ENCODE measurements around the gene GABBR2.

The GABBR2 gene

DNA sequence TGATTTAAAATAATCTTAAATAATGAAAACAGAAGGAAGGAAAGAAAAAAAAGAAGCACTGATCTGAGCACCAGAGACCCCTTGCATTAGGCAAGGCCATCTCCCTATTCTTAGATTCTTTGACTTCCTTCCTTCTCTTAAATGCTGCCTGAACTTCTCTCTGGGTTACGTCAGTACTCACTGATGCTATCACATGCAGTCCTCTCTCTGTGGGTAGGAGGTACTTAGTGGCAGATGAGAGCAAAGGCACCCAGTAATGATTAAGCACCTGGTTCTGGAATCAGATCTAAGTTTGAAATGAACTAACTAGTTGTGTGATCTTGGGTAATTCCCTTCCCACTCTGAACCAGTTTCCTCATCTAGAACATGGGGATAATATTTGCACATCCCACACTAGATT lies 343.0 kb downstream of the GABBR2 start:
- DNase-seq = no peak

DNA sequence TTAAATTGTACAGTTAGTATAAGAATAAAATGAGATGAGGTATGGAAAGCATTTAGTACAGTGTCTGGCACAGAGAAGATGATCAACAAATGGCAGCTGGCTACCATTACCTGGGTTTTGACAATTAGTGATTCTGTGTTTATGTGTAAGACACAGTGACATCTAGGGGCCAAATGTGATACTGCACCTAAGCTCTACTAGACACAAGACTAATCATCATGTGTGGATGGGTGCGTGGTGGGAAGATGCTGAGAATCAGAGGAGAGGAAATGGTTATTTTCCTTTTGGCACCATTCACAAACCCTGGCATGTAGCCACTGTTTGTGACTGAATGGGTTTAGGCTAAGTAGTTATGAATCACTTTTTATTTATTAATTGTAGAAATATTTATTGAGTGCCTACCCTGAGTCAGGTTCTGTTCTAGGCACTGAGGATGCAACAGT lies 343.5 kb downstream of the GABBR2 start:
- peak; percentile 23 for DNase-seq

GRCh38 chr9:98364086-98364485 lies 344.6 kb downstream of the GABBR2 start:
- DNase-seq = no peak

DNA sequence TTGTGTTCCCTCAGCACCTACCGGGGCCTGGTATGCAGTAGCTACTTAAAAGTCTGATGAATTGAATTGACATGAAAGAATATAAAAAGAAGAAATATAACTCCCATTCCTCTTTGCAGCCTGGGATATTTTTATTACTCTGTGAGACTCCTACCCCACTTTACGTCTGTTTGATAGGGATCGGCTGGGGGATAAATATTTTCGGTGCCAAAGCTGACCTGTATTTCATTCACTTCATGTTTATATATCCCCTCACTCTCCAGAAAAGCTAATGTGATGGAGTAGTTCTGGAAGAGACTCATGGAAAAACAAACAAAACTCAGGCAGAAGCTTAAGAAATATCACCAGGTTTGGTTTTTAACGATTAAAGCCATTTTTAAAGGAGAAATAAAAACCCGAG lies 345.1 kb downstream of the GABBR2 start:
- no peak for DNase-seq

DNA sequence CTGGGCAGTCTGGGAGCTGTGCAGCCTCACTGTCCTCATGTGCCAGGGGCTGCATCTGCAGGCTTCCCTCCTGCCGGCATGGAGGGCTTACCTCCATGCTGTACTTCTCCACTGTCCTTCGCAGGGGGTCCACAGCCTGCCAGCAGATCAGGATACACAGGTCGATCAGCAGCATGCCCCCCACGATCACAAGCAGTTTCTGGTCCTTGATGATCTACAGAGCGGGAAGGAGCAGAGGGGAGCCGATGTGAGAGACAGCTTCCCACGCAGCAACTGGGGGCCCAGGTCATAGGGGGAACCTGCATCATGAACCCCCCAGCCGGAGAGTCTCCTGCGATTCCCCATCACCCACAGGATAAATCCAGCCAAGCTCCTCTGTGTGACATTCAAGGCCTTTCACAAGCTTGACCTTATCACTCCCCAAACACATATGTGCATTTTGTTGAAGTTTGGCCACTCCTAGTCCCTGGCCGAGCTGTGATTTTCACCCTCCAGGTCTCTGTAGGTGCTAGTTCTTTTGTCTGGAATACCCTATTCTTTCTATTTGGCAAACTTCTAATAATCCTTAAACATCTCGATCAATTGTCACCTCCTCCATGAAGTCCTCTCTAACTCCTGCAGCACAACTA lies 346.0 kb downstream of the GABBR2 start:
- no peak for DNase-seq

DNA sequence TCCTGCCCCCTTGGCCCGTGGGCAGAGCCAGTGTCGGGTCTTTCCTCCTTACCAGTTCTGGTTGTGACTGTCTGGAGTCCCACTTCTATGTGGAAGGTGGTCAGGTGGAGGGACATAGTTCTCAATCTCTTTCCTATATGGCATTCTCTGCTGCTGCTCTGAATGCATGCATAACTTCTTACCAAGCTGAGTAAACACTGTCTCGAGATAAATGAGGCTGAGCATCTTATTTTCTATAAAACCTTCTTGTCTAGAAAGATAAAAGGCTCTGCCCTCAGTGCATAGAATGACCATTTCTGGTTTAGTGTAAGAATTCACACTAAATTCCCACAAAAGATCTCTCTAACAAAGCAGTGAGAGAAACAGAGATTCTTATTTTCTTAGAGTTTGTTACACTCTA lies 347.1 kb downstream of the GABBR2 start:
- no peak for DNase-seq

DNA sequence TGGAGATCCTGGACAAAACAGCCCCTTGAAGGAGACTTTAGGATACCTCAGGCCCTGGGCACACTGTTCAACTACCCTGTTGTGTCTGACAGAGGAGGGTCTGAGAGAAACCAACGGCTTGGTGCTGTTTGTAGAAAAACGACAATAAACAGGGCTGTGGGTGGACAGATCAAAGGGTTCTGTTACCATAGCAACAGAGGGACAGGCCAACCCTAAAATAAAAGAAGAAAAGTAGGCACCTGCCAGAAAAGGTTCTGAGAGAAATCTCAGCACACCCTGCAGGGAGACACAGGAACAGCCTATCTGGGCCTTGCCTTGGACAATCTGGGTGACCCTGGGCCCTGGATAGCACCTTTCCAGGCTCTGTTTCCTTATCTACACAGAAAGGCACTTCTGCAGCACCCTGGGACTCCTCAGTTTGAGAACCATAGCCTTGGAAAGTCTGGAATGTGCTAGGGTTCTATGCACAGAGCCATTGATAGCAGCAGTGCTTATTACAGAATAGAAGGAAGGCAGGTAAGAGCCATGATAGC lies 348.5 kb downstream of the GABBR2 start:
- DNase-seq = no peak

DNA sequence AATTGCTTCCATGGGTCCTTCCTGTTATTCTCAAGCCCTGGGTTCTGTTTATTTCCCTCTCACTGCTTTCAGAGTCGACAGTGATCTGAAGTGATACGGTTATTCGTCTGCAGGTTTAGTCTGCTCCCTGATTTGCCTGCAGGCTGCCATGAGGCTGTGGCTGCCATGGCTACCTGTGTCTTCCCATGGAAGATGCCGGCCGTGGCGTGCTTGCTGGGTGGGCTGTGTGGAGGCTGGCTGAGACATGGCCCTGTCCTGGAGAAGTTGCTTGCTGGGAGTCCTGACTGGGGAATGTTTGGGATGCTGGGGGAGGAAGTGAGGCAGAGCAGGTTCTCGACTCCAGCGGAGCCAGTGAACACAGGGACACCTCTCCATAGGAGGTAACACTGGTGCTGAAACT lies 349.2 kb downstream of the GABBR2 start:
- no peak for DNase-seq

DNA sequence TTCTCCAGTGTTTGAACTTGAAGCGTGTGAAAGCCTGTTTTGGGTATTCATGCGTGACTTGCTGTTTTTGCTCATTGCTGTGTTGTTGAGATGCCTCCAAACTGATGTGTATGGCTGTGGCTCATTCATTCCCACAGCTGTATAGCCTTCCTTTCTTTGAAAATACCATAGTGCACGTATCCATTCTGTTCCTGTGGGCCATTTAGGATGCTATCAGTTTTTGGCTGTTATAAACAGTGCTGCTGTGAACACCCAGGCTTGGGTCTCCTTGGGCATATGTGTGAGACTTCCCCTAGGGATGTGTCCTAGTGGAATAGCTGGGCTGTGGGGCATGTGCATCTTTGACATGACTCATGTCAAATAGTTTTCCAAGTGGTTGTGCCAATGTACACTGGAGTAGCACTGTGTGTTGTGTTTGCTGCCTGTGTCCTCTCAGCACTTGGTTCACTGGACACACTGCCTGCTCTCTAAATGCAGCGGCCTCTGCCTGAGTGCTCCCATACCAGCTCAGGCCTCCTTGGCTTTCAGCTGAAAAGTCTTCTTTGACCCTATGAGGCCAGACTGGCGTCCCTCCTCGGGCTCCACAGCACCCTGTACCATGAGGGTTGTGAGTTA lies 350.7 kb downstream of the GABBR2 start:
- peak; percentile 69 for DNase-seq

GRCh38 chr9:98356953-98357690 lies 351.6 kb downstream of the GABBR2 start:
- DNase-seq = peak; percentile 4

DNA sequence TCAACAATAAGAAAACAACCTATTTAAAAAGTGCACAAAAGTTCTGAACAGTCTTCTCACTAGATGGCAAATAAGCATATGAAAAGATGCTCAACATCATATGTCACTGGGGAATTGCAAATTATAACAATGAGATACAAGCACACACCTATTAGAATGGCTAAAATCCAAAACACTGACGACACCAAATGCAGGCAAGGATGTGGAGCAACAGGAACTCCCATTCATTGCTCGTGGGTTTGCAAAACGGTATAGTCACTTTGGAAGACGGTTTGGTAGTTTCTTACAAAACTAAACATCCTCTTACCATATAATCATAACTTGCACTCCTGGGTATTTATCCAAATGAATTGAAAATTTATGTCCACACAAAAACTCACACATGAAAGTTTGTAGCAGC lies 352.4 kb downstream of the GABBR2 start:
- no peak for DNase-seq

- no peak for DNase-seq
Observed at GRCh38 chr9:98351370-98351769, 357.4 kb downstream of the GABBR2 start.

DNA sequence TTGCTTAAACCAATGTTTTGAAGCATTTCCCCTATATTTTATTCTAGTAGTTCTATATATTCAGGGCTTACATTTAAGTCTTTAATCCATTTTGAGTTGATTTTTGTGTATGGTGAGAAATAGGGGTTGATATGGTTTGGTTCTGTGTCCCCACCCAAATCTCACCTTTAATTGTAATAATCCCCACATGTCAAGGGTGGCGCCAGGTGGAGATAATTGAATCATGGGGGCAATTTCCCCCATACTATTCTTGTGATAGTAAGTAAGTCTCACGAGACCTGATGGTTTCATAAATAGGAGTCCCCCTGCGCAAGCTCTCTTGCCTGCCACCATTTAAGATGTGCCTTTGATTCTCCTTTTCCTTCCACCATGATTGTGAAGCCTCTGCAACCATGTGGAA lies 361.1 kb downstream of the GABBR2 start:
- no peak for DNase-seq

DNA sequence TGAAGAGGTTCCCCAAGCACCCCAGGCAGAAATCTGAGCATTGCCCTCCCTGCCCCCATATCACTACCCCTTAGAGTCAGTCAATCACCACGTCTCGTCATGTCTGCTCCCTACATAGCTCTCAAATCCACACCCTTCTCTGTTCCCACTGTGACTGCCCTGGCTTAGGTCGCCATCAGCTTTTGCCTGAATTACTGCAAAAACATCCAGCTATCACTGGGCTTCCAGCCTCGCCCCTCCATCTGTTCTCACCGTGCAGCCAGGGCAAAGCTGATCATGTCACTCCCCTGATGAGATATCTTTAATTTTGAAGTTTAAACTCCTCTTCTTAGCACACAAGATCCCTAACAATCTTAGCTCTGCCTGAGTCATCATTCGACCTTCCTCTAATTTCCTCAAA lies 363.7 kb downstream of the GABBR2 start:
- DNase-seq = no peak

DNA sequence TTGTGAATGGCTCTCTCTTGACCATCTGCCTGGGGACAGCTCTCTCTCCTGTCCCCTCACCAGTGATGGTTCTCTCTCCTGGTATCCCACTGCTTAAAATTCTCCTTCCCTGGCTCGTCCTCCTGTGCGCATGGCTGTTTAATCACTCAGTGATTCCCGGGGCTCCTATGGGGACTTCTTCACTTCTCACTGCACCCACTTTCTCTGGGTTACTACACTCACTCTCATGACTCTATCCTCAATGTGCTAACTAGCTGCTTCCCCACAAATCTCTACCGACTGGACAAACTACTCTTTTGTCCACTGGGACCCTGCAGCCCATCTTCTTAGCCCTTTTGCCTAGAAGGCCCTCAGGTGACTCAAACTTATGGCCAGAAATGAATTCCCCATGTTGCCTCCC lies 364.2 kb downstream of the GABBR2 start:
- no peak for DNase-seq

DNA sequence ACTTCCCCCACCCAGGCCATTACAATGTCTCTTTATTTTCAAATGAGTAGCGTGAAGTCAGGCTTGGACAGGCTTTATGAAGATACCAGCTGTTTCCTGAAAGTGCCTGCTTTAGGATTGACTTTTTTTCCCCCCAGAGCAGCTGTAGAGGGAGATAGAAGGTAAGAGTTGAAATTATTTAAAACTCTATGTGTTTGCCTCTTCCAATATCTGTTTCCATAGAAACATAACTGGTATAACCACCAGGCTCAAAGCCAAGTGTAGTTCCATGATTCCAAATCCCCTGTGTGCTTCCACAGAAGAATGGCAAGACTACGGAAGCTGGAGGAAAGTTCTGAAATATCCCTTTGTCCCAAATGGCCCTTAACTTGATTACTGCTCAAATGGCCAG lies 365.9 kb downstream of the GABBR2 start:
- DNase-seq = no peak

- DNase-seq = no peak
Observed at GRCh38 chr9:98342098-98342819, 366.5 kb downstream of the GABBR2 start.

DNA sequence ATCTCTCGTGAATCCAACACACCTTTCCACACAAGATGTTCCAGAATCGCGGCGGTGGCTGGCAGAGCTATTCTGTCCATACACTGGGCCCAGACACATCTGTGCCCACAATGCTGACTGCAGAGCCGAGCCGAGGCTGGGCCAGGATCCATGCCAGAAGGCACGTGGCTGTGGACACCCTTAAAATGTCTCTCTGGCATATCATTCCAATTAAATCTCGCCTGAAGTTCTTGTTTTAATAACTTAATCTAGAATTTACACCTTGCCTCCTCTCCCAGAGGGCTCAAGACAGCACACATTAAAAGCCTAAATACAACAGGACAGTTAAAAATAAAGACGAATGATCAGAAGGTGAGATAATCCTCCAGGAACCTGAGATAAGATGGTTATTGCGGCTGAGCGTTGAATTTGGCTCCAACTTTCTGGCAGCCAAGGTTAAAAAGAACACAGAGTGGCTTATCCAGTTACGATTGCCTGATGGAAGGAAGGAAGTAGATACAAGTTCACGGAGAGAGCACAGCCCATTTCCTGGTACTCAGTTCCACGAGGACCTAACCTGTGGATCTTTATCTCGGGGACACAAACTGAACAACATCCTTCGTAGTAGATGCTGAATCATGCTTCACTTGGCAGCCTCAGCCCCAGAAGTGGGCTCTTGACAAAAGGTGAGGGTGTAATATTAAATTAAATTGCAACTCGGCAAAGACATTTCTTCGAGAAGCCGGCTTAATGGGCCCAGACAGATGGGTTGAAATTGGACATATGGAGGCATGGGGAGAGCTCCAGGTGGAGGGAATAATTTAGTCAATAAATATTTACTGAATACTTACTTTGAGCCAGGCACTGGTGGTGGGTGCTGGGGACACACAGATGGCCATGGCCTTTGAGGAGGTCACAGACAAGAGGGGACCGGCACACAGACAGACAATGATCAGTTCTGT lies 367.3 kb downstream of the GABBR2 start:
- DNase-seq = no peak

DNA sequence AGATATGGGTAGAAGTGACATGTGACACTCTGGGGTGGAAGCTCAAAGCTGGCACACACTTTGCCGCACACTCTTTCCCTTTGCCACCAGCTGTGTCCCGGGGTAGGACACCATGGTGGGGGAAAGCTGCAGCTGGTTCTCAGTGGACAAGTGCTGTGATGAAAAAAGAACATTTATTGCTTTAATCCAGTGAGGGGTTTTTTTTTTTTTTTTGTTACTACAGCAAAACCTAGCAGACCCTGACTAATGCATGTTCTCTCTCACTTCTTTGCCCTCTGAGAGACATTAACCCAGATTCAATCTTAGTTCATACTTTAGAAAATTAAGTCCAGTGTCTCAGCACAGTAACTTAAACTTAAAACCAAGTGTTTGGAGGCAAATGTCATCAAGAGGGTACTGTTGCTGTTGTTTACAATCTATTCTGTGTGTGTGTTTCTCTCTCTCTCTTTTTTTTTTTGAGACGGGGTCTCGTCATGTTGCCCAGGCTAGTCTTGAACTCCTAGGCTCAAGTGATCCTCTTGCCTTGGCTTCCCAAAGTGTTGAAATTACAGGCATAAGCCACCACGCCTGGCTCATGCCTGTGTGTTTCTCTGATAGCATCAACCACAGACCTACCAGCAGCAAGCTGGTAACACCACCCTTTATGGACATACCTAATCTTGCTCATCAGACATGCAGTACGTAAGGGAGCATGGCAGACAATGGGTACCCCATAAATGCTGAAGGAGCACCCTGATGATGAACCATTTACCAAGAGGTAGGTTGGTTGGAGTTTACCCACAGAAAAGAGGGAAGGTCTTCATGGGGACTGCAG lies 368.5 kb downstream of the GABBR2 start:
- DNase-seq = no peak

DNA sequence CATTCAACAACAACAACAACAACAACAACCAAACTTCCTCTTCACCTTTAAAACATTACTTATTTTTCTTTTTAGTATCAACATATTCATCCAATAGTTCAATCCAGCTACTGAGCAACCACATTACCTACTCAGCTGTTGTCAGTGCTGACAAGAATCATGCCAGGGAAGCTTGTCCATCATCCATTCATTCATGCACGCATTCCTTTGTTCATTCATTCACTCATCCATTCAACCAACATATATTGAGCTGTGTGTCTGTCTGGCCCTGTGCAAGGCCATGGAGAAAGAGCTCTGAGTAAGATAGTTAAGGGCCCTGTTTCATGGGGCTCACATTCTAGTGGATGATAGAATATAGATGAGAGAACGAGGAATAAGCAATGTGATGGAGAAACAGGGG lies 373.1 kb downstream of the GABBR2 start:
- no peak for DNase-seq

DNA sequence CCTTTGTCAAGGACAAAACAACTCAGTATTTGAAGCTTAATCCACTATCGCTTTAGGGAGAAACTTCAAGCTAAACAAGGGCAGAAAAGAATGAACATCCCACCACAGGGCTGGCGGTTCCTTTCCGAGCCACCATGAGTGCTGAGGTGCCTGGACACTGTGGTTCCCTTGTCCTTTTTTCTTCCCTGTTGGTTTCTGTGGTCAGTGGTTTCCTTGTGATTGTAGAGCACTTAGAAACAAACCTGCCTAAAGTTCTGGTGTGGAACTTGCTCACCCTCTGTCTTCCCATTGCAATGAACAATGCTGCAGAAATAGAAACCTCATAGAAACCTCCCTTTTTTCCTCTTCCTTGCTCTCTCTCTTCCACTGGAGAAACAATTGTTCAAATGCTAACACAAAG lies 373.9 kb downstream of the GABBR2 start:
- no peak for DNase-seq
